ENCODE data around the gene CACNA2D3. TPM values are rescaled to one million over a fixed set of nuclear protein-coding genes. Genes with fewer than 3 reads are reported as not detected.

The CACNA2D3 gene
- total RNA-seq, 1 donor from 2014 or later = 2.5 TPM

- no peak overlapping the region for H3K27ac Mint-ChIP-seq
- TF ChIP-seq CTCF (conservative IDR thresholded peaks at IDR 0.05) = no peak
- H3K36me3 Mint-ChIP-seq = no peaks in the 10 kb centered on the region
- H3K27me3 Mint-ChIP-seq = peaks cover 31% of the 10 kb centered on the region
- H3K9me3 Mint-ChIP-seq = no peaks in the 10 kb centered on the region
- no peaks in the 10 kb centered on the region for H3K4me1 Mint-ChIP-seq (ENCODE audit: unreplicated experiment)
- DNase-seq (ENCODE audit: extremely low spot score, unreplicated experiment) = no peak
- H3K4me3 Mint-ChIP-seq = no peak overlapping the region
Observed at GRCh38 chr3:54193093-54193492, 70.7 kb downstream of the CACNA2D3 start.

GRCh38 chr3:54196360-54196991 lies 74.1 kb downstream of the CACNA2D3 start:
- peaks cover 24% of the 10 kb centered on the region for H3K27me3 Mint-ChIP-seq
- H3K4me3 Mint-ChIP-seq = no peak overlapping the region
- H3K27ac Mint-ChIP-seq = no peak overlapping the region
- H3K9me3 Mint-ChIP-seq = no peaks in the 10 kb centered on the region
- no peak for TF ChIP-seq CTCF (conservative IDR thresholded peaks at IDR 0.05)
- H3K4me1 Mint-ChIP-seq (ENCODE audit: unreplicated experiment) = no peaks in the 10 kb centered on the region
- no peaks in the 10 kb centered on the region for H3K36me3 Mint-ChIP-seq
- no peak for DNase-seq (ENCODE audit: extremely low spot score, unreplicated experiment)

- H3K4me3 Mint-ChIP-seq = no peak overlapping the region
- no peaks in the 10 kb centered on the region for H3K9me3 Mint-ChIP-seq
Observed at GRCh38 chr3:54197509-54197908, 75.2 kb downstream of the CACNA2D3 start.

GRCh38 chr3:54198556-54198955 lies 76.2 kb downstream of the CACNA2D3 start:
- H3K4me3 Mint-ChIP-seq = no peak overlapping the region
- no peaks in the 10 kb centered on the region for H3K4me1 Mint-ChIP-seq (ENCODE audit: unreplicated experiment)
- no peak overlapping the region for H3K27ac Mint-ChIP-seq
- H3K36me3 Mint-ChIP-seq = no peaks in the 10 kb centered on the region
- H3K27me3 Mint-ChIP-seq = peaks cover 18% of the 10 kb centered on the region
- H3K9me3 Mint-ChIP-seq = no peaks in the 10 kb centered on the region
- no peak for TF ChIP-seq CTCF (conservative IDR thresholded peaks at IDR 0.05)
- no peak for DNase-seq (ENCODE audit: extremely low spot score, unreplicated experiment)

More at GRCh38 chr3:54197509-54197908, 75.2 kb downstream of the CACNA2D3 start:
- Mint-ChIP-seq H3K27ac (no peak overlapping the region), H3K4me1 (ENCODE audit: unreplicated experiment) (no peaks in the 10 kb centered on the region), H3K27me3 (peaks cover 20% of the 10 kb centered on the region), H3K36me3 (no peaks in the 10 kb centered on the region)
- DNase-seq (ENCODE audit: extremely low spot score, unreplicated experiment) = no peak
- no peak for TF ChIP-seq CTCF (conservative IDR thresholded peaks at IDR 0.05)

- H3K9me3 Mint-ChIP-seq = no peaks in the 10 kb centered on the region
- H3K36me3 Mint-ChIP-seq = no peaks in the 10 kb centered on the region
- peaks cover 3% of the 10 kb centered on the region for H3K27me3 Mint-ChIP-seq
- no peak overlapping the region for H3K27ac Mint-ChIP-seq
- TF ChIP-seq CTCF (conservative IDR thresholded peaks at IDR 0.05) = no peak
- H3K4me3 Mint-ChIP-seq = no peak overlapping the region
- no peak for DNase-seq (ENCODE audit: extremely low spot score, unreplicated experiment)
- no peaks in the 10 kb centered on the region for H3K4me1 Mint-ChIP-seq (ENCODE audit: unreplicated experiment)
Observed at GRCh38 chr3:54202054-54202453, 79.7 kb downstream of the CACNA2D3 start.
